Chondrocyte (in vitro differentiated cells): Measurements from ENCODE around the gene DHRS7C. TPM values are rescaled to one million over a fixed set of nuclear protein-coding genes. Genes with fewer than 3 reads are reported as not detected.
A peak's percentile ranks its signal among the peaks of the same experiment; 100 is the strongest.

Experiments used
- DNase-seq: peaks from one replicate; pipeline ENCODE4 v3.0.0; 2021; ENCODE audit warnings: mixed read lengths, low spot score
- H3K27ac Mint-ChIP-seq: one replicate; pipeline ENCODE4 v1.8.0; 2021; ENCODE audit warnings: mild to moderate bottlenecking, moderate library complexity, mixed read lengths; ENCODE audit not compliant: unreplicated experiment
- H3K27me3 Mint-ChIP-seq: 2 replicates; pipeline ENCODE4 v1.8.0; 2021; ENCODE audit warnings: low read depth, mixed read lengths
- H3K36me3 Mint-ChIP-seq: 2 replicates; pipeline ENCODE4 v1.8.0; 2021; ENCODE audit warnings: low read depth, mixed read lengths
- H3K4me1 Mint-ChIP-seq: 2 replicates; pipeline ENCODE4 v1.8.0; 2021; ENCODE audit warnings: low read depth, mild to moderate bottlenecking, mixed read lengths
- H3K4me3 Mint-ChIP-seq: one replicate; pipeline ENCODE4 v1.8.0; 2021; ENCODE audit warnings: mild to moderate bottlenecking, moderate library complexity, mixed read lengths; ENCODE audit not compliant: unreplicated experiment
- H3K9me3 Mint-ChIP-seq: 2 replicates; pipeline ENCODE4 v1.8.0; 2021; ENCODE audit warnings: low read depth, mixed read lengths
- total RNA-seq: library from RNA; stranded (reverse); gene quantifications from 3 replicates; pipeline ENCODE4 v1.2.1, GENCODE V29; 2021
- TF ChIP-seq, protein P1 (sequence below): fragments of 200-600 bp; sonication (generic); IDR thresholded peaks from 2 replicates; pipeline ENCODE4 v1.5.0; 2021; ENCODE audit warnings: antibody characterized with exemption, mild to moderate bottlenecking, moderate library complexity

Gene DHRS7C
- total RNA-seq, 1 donor from 2014 or later, result not detected

DNA sequence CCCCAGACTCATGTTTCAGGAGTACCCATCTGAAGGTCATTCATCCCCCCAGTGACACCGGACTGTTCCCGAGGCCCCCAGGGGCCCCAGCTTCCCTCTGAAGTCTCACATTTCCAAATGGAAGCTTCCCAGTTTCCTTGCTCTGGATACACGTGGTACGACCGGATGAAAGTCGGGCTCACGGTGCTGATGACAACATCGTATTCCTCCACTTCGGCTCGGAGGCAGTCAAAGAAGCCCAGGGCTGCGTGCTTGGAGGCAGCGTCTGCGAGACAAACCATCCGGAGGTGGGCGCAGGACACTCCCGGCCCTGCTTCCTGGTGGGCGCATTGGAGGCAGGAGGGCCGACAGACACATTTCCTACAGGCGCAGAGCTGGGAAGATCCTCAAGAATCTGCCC lies 18.7 kb downstream of the DHRS7C start:
- H3K4me3 Mint-ChIP-seq, result no peak overlapping the region
- peaks cover 3% of the 10 kb centered on the region for H3K9me3 Mint-ChIP-seq
- TF ChIP-seq, protein P1, sequence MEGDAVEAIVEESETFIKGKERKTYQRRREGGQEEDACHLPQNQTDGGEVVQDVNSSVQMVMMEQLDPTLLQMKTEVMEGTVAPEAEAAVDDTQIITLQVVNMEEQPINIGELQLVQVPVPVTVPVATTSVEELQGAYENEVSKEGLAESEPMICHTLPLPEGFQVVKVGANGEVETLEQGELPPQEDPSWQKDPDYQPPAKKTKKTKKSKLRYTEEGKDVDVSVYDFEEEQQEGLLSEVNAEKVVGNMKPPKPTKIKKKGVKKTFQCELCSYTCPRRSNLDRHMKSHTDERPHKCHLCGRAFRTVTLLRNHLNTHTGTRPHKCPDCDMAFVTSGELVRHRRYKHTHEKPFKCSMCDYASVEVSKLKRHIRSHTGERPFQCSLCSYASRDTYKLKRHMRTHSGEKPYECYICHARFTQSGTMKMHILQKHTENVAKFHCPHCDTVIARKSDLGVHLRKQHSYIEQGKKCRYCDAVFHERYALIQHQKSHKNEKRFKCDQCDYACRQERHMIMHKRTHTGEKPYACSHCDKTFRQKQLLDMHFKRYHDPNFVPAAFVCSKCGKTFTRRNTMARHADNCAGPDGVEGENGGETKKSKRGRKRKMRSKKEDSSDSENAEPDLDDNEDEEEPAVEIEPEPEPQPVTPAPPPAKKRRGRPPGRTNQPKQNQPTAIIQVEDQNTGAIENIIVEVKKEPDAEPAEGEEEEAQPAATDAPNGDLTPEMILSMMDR, result no peak
- no peak overlapping the region for H3K27ac Mint-ChIP-seq
- peak; percentile 78 for DNase-seq
- H3K4me1 Mint-ChIP-seq, result no peaks in the 10 kb centered on the region
- H3K36me3 Mint-ChIP-seq, result peaks cover 3% of the 10 kb centered on the region
- H3K27me3 Mint-ChIP-seq, result peaks cover 6% of the 10 kb centered on the region

DNA sequence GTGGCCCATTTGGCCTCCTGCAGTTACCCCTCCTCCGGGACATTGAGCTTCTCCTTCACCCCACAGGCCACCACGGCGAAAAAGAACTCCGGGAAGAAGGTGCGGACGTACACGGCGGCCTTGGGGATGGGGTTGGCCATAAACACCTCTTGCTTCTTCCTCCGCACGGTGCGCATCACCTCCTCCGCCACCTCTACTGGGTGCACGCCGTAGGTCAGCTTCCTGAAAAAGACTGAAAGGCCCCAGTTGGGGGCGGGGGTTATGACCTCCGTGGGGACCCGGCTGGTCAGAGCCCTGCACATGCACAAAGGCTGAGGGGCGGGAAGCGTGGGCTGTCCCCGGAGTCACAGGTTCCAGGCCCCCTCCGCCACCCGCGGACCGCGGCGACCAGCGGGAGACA lies 19.9 kb downstream of the DHRS7C start:
- Mint-ChIP-seq H3K4me3 (no peak overlapping the region), H3K4me1 (no peaks in the 10 kb centered on the region), H3K9me3 (peaks cover under 1% of the 10 kb centered on the region), H3K27ac (no peak overlapping the region), H3K27me3 (no peaks in the 10 kb centered on the region), H3K36me3 (no peaks in the 10 kb centered on the region)
- TF ChIP-seq, protein P1, result no peak
- peak; percentile 84 for DNase-seq

DNA sequence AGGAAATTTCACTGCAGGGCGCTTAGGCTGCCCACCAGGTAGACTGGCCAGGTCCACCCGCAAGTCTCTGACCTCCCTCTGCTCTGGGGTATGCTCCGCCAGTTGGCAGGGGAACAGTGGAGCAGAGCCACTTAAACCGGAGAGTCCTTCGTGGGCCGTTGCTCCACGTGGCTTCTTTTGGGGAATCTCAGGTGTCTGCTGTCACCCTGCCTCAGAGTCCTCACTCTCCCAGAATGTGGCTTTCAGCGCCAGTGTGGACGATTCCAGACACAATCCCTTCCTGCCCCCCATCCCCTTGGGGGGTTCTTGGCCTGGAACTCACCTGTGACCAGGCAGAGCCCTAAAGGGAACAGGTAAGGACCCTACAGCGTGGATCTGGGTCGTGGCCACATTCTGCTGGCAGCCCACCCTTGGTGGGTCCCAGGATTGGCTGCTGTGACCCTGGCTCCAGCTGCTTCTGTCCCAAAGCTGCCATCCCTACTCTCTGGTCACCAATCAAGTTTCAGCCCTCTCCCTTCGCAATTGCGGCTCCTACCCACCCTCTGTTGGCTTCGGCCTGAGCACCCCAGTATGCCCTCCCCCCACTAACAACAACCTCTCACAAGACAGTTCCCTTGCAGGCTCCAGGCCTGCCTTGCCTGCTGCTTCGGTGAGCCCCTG lies 22.2 kb downstream of the DHRS7C start:
- Mint-ChIP-seq H3K4me3 (no peak overlapping the region), H3K36me3 (no peaks in the 10 kb centered on the region), H3K27ac (no peak overlapping the region), H3K27me3 (peaks cover 7% of the 10 kb centered on the region), H3K4me1 (no peaks in the 10 kb centered on the region), H3K9me3 (no peaks in the 10 kb centered on the region)
- peak; percentile 78 for DNase-seq
- TF ChIP-seq, protein P1, result no peak

DNA sequence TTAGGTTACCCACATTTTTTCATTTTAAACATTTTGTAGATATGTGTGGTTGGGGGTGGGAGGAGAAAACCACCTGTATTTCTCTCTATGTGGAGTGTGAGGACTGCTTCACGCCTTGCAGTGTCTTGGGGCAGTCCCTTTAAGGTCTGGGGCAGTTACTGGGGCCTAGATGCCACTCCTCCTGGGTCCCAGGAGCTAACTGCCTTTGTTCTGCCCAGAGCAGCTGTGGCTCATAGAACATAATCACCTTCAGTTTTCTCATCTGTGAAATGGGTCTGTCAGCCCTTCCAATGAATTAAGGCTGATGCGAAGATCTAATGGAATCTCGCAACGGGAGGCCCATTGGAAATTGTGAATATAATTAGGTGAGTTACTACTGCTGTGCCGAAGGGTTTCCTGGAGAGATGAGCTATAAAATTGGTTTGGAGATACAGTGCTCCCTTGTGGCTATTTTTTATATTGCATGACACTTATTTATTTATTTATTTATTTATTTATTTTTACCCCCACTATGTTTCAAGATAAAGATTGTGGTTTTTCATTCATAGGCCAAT lies 22.9 kb downstream of the DHRS7C start:
- Mint-ChIP-seq H3K4me3 (no peak overlapping the region), H3K36me3 (no peaks in the 10 kb centered on the region), H3K27me3 (peaks cover 13% of the 10 kb centered on the region), H3K27ac (no peak overlapping the region), H3K4me1 (no peaks in the 10 kb centered on the region), H3K9me3 (no peaks in the 10 kb centered on the region)
- no peak for DNase-seq
- TF ChIP-seq, protein P1, result peak; percentile 85

DNA sequence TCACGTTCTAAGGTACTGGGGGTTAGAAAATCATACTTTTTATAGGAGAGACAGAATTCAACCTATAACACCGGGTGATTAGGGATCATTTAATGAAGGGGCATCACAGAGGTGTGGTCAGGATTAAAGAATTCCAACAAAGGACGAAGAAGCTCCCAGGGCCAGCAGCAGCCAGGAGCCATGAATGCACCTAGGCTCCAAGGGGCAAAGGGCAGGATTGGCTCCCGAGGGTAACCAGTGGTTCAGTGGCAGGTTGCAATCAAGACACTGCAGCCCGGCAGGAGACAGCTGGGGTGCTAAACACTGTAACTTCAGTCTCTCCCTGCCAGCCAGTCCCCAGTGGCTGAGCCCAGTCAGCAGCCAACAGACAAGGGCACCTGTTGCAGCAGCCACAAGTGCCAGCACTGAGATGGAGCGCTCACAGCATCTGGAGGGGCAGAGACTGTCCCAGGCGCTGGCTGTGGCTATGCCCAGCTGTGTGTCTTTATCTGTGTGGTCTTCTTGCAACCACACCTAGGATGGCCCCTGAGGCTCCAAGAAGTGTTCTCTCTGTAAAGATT lies 23.9 kb downstream of the DHRS7C start:
- TF ChIP-seq, protein P1, result no peak
- Mint-ChIP-seq H3K36me3 (no peaks in the 10 kb centered on the region), H3K4me3 (no peak overlapping the region), H3K27ac (no peak overlapping the region), H3K4me1 (no peaks in the 10 kb centered on the region), H3K27me3 (peaks cover 17% of the 10 kb centered on the region), H3K9me3 (no peaks in the 10 kb centered on the region)
- peak; percentile 44 for DNase-seq
